SK-N-MC (cell line): ENCODE data around the gene DIPK1B.
"Not testable (repeated sequence)": the region's sequence is repeated elsewhere in the genome, so short reads cannot be mapped to it uniquely, and the experiment has no call there.

Experiments used
- EZH2 ChIP-seq: fragments of 200-600 bp; sonication (generic); IDR thresholded peaks from one replicate; pipeline ENCODE4 v1.6.1; 2017; ENCODE audit warnings: antibody characterized with exemption
- POLR2AphosphoS5 ChIP-seq: IDR thresholded peaks from 2 replicates; pipeline ENCODE4 v1.6.1; 2012; ENCODE audit warnings: mild to moderate bottlenecking, low read depth, low read length, borderline replicate concordance

GRCh38 chr9:136711219-136711648, 1.1 kb upstream of the DIPK1B start:
- not testable (repeated sequence) for TF ChIP-seq EZH2, POLR2AphosphoS5
